ENCODE data around the gene C7orf57. TPM values are rescaled to one million over a fixed set of nuclear protein-coding genes. Genes with fewer than 3 reads are reported as not detected.

C7orf57 gene
- total RNA-seq, 2 donors from 2014 or later: not detected

DNA sequence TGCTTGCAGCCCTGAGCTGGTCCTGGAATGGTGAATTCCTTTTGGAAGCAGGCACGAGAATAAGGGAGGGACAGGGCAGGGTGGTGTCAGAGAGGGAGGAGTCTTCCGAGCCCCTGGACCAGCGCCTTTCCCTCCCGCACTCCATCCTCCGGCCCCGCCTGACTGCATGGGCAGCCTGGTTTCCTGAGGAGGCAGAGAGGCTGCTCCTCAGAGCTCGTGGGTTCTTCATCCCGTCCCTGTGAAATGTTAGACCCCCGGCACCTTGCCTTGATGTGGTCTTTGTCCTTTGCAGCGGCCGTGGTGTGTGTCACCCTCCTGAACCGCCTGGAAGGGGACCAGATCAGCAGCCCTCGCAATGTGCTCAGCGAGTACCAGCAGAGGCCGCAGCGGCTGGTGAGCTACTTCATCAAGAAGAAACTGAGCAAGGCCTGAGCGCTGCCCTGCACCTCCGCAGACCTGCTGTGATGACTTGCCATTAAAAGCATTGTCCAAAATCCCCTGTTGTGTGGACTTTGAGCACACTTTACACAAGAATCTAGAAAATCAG, 72.7 kb downstream of the C7orf57 start:
- Histone ChIP-seq H3K27ac (no peak overlapping the region), H3K4me1 (ENCODE audit: control insufficient read depth in 1 of 2, low read depth in 2 of 2) (no peaks in the 10 kb centered on the region), H3K36me3 (peaks cover 32% of the 10 kb centered on the region), H3K4me3 (no peak overlapping the region), H3K27me3 (replicated peaks; ENCODE audit: insufficient read depth) (no peaks in the 10 kb centered on the region), H3K9me3 (no peaks in the 10 kb centered on the region)
- no peak for ATAC-seq (ENCODE audit: insufficient number of reproducible peaks, low FRiP score, low read depth)
- DNase-seq (ENCODE audit: low spot score): no peak
- TF ChIP-seq, protein P1, sequence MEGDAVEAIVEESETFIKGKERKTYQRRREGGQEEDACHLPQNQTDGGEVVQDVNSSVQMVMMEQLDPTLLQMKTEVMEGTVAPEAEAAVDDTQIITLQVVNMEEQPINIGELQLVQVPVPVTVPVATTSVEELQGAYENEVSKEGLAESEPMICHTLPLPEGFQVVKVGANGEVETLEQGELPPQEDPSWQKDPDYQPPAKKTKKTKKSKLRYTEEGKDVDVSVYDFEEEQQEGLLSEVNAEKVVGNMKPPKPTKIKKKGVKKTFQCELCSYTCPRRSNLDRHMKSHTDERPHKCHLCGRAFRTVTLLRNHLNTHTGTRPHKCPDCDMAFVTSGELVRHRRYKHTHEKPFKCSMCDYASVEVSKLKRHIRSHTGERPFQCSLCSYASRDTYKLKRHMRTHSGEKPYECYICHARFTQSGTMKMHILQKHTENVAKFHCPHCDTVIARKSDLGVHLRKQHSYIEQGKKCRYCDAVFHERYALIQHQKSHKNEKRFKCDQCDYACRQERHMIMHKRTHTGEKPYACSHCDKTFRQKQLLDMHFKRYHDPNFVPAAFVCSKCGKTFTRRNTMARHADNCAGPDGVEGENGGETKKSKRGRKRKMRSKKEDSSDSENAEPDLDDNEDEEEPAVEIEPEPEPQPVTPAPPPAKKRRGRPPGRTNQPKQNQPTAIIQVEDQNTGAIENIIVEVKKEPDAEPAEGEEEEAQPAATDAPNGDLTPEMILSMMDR (IDR thresholded peaks at IDR 0.05): no peak

DNA sequence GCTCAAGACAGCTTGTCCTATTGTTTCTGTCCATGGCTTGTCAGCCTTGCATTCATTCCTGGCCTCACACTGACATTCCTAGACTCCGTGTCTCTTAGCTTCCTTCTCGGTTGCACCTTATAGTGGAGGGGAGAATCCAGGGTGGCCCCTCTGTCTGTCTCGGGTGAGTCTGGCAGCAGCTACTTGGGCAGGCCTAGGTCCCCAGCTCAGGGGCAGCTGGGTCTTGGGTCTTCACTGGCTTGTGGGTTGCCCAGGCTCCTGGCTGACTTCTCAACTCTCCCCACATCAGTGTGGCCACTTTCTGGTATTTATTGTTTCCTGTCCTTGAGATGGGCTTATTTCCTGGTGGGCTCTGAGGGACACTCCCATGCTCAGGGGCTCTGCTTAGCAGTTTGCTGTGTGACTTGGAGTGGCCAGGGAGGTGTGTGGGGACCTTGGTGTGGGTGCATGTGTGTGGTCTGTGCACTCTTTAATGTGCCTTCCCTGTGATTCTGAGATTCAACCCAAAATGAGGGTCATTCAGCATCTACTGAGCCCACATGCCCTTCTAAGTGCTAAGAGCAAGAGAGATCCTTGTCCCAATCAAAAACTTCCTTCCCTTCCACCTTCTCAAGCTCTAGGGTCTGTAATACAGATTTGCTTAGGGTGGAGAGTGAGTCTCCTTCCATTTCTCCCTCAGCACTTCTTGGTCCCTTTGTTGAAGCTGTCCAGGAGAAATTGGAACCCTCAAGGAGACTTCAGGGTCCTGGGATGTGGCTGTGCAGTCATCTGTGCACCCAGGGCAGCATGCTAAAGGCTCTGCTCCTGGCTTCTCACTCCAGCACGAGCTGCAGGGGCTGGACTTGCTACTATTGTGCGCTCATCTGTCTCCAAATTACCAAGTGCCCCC, 73.9 kb downstream of the C7orf57 start:
- peaks cover 25% of the 10 kb centered on the region for H3K36me3 ChIP-seq
- no peak overlapping the region for H3K27ac ChIP-seq
- ATAC-seq (ENCODE audit: insufficient number of reproducible peaks, low FRiP score, low read depth) (no peak), DNase-seq (ENCODE audit: low spot score) (no peak)
- H3K4me1 ChIP-seq (ENCODE audit: control insufficient read depth in 1 of 2, low read depth in 2 of 2): no peaks in the 10 kb centered on the region
- TF ChIP-seq, protein P1 (IDR thresholded peaks at IDR 0.05): no peak
- H3K4me3 ChIP-seq: no peak overlapping the region
- H3K27me3 ChIP-seq (replicated peaks; ENCODE audit: insufficient read depth): no peaks in the 10 kb centered on the region
- no peaks in the 10 kb centered on the region for H3K9me3 ChIP-seq

DNA sequence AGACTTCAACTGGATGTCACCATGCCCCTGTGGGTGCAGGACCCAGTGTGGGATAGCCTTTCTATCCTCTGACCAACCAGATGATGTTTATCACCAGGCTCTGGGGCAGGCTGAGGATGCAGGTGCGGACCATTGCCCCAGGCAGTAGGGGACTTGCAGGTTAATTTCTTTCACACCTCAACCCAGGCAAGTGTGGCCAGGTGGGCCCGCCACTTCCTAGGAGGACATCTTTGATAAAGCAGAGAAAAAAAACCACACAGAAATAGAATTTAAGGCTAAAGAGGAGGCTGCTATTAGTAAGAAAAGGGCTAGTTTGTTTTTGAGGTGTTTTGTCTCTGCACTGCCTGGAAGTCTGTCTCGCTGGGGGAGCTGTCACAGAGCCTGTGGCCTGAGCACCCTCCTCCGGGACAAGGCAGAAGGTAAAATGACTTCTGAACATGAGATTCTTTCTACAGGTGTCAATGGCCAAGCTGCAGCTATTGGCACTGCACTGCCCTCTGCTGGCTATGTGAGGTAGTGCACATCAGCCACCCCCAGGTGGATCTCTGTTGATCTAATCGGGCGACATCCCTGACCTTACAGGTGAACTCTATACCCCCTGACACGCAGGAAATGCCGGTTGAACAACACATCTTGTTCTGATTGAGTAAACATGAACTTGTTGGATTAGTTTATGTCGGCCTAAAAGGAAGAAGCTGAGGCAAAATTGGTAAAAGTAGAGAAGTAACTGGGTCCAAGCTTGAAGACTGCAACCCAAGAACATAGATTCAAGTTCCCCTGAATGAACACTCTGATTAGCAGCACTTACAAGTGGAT, 74.7 kb downstream of the C7orf57 start:
- H3K4me1 ChIP-seq (ENCODE audit: control insufficient read depth in 1 of 2, low read depth in 2 of 2): no peaks in the 10 kb centered on the region
- no peak for ATAC-seq (ENCODE audit: insufficient number of reproducible peaks, low FRiP score, low read depth)
- no peak overlapping the region for H3K4me3 ChIP-seq
- no peak for DNase-seq (ENCODE audit: low spot score)
- H3K27ac ChIP-seq: no peak overlapping the region
- H3K27me3 ChIP-seq (replicated peaks; ENCODE audit: insufficient read depth): no peaks in the 10 kb centered on the region
- TF ChIP-seq, protein P1 (IDR thresholded peaks at IDR 0.05): peak; percentile 99
- H3K36me3 ChIP-seq: peaks cover 25% of the 10 kb centered on the region
- H3K9me3 ChIP-seq: no peaks in the 10 kb centered on the region

DNA sequence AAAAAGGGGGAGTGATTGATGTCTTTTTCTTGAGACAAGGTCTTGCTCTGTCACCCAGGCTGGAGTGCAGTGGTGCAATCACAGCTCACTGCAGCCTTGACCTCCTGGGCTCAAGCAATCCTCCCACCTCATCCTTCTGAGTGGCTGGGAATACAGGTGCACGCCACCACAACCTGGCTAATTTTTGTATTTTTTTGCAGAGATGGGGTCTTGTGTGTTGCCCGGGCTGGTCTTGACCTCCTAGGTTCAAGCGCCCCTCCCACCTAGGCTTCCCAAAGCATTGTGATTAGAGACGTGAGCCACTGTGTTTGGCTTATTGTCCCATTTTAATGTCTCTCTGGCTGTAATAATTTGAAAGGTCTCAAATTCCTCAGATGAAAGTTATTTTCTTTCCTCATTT, 75.5 kb downstream of the C7orf57 start:
- no peak overlapping the region for H3K27ac ChIP-seq
- H3K4me3 ChIP-seq: no peak overlapping the region
- no peaks in the 10 kb centered on the region for H3K4me1 ChIP-seq (ENCODE audit: control insufficient read depth in 1 of 2, low read depth in 2 of 2)
- H3K9me3 ChIP-seq: no peaks in the 10 kb centered on the region
- H3K27me3 ChIP-seq (replicated peaks; ENCODE audit: insufficient read depth): no peaks in the 10 kb centered on the region
- TF ChIP-seq, protein P1 (IDR thresholded peaks at IDR 0.05): no peak
- DNase-seq (ENCODE audit: low spot score) (no peak), ATAC-seq (ENCODE audit: insufficient number of reproducible peaks, low FRiP score, low read depth) (no peak)
- peaks cover 21% of the 10 kb centered on the region for H3K36me3 ChIP-seq

Other genes with a start within 250 kb of the C7orf57 start
- gene PKD1L1, start 87.1 kb upstream of the C7orf57 start, total RNA-seq: under 1 TPM; 0.14 to 0.85 TPM
- 10 to 100 TPM; 65.5 to 80.6 TPM for gene HUS1, start 55.9 kb upstream of the C7orf57 start, total RNA-seq
- not detected for gene SUN3, start 6.4 kb upstream of the C7orf57 start, total RNA-seq
- gene UPP1, start 53.7 kb downstream of the C7orf57 start, total RNA-seq: 10 to 100 TPM; 18.0 to 66.1 TPM
- not detected for gene ABCA13, start 135.9 kb downstream of the C7orf57 start, total RNA-seq